Activated T-helper 1 cell treated with anti-CD3 and anti-CD28 coated beads, Interleukin-2, amount 50 U/mL, for 16 hours (primary cell): ENCODE measurements around the gene HADH.
"Not testable (repeated sequence)": the region's sequence is repeated elsewhere in the genome, so short reads cannot be mapped to it uniquely, and the experiment has no call there.

Experiments used
- DNase-seq, 2 donors: peaks; one replicate each; pipeline ENCODE4 v3.0.0-alpha.2; 2020; ENCODE audit warnings: low read depth in 1 of 2, low spot score in 1 of 2

Gene HADH

DNA sequence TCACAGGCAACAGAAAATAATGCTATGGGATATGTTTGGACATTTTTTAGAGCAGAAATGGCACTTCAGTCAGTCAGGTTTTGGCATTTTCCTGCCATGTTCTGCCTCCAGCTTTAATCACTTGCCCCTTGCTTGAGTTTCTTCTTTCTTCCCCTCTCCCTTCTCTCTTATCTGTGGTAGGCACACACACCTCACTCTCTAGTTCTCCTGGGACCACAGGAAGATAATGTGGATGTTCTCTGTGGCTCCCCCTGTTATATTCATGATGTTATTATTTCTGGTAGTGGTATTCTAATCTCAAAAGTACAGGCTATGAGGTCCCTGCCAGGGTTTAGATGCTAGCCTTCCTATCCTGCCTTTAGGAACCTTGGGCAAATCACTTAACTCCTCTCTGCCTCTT lies 5.2 kb downstream of the HADH start:
- no peak for DNase-seq

DNA sequence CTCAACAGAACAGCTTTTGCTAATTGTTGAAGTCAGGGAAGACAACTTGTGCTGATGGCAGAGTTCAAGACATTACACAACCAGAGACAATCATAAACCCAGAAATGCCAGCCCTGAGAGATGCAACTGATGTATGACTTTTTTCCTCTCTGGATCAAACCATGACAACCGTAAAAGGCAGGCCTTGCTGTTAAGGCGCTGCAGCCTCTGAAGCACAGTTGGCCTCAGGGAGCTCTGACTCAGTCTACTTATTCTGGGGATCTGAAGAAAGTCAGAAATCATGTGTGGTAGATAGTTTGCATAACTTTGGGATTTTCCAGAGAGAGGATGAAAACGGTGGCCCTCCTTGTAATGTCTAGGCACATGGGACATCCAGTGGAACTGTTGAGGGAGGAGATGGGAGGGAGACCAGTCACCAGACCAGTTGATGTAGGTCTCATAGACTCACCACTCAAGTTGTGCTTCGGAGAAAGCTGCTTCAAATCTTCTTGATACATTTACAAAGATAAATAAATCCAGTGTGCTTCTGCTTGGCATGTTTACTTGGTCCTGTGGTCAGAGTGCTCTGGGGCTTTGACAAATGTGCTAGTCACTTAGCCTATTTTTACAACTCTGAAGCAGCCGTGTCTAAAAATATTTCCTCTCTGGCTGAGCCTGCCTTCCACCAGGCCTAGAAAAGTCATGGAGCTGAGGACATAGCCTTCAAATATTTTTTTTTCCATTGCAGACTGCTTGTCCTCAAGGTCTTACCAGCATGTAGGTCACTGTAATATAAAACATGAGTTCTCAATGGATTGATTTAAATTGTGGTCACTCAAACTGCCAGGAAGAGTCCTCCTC lies 7.5 kb downstream of the HADH start:
- no peak for DNase-seq

DNA sequence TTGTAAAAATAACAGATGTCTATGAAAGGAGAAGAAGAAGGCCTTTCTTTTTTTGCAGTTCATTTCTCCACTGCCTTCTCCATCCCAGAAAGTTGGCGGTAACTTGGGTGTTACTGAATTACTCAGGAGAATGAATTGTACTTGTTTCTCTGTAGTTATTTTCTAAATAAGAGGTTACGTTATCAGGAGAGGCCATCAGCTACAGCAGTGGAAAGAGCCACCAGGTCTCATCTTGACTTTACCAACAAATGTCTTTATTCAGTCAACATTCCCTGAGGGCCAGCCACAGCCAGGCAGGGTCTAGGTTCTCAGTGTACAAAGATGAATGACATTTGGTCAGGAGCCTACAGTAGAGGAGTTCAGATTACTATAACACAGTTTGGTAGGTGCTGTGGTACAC lies 8.1 kb downstream of the HADH start:
- no peak for DNase-seq

DNA sequence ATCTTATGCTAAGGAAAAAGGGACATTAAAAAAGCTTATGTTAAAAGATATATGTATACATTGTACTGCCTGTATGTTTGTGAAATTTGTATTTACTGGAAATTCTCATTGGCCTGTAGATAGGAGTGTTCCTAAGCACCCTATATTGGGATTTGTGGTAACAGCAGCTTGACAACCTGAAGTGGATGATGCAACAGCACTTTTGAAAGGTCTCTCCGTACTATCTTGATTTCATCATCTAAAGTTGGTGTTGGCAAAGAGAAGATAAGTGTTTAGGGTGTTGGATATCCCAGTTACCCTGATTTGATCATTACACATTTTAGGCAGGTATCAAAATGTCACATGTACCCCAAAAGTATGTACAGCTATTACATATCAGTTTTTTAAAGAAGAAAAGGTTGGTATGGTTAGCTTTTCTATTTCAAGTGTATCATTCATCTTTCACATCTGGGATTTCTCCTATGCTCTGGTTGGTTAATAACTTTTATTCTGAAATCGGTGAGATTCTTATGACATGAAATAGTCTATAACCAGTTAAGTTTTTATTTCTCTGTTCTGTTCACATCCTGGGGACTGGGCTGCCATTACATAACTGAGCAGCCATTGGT lies 10.3 kb downstream of the HADH start:
- no peak for DNase-seq

DNA sequence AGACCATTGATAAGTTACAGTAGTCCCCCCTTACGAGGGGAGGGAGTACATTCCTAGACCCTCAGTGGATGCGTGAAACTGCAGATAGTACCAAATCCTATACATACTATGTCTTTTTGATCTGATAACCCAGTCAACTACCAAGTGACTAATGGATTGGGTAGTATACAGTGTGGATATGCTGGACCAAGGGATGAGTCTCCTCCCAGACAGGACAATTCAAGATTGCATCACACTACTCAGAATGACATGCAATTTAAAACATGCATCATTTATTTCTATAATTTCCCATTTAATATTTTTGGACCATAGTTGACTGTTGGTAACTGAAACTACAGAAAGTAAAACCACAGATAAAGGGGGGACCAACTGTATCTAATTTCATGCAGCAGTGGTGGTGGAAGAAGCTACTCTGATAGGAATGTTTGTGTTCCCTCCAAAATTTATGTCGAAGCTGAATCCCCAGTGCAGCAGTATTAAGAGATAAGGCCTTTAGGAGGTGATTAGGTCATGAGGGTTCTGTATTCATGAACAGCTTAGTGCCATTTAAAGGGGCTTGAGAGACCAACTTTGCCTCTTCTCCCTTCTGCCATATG lies 11.9 kb downstream of the HADH start:
- no peak for DNase-seq

DNA sequence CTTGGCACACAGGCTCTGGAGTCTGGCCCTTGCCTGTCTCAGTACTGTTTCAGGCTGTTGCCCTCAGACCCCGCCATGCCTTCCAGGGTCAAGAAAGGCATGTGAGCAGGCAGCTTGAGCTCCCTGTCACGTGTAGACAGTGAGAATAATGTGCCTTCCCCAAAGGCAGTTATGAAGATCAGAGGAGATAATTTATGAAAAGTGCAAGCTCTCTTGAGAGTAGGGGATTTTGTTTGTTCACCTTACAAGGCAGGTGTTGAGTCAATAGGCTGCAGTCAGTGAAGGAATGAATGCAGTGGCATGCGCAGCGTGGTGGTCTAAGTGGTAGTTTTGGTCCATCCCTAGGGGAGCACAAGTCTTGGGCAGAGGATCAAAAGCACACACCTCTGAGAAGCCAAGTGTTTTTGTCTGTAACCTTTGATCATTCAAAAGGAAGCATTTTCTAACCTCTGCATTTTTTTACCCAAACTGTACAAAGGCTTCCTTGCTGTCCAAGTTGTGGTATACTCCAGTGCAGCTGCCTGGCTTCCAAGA lies 14.4 kb downstream of the HADH start:
- DNase-seq, result no peak

DNA sequence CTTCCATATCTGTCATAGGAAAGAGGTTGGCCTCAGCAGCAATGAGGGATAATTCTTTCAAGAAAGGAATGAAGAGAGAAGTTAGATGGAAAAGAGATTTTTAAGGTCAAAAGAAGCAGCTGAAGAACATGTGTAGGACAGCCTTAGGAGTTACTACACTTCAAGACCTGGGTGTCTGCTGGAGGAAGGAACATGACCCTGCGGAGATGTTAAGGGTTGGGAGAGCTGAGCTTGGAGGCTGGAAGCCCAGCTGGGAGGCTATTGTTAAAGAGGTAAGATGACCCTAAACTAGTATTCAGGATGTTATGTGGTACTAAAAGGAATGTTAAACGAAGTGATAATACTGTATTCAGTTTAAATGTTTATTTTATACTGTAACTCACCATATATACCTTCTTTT lies 15.0 kb downstream of the HADH start:
- DNase-seq, result no peak

DNA sequence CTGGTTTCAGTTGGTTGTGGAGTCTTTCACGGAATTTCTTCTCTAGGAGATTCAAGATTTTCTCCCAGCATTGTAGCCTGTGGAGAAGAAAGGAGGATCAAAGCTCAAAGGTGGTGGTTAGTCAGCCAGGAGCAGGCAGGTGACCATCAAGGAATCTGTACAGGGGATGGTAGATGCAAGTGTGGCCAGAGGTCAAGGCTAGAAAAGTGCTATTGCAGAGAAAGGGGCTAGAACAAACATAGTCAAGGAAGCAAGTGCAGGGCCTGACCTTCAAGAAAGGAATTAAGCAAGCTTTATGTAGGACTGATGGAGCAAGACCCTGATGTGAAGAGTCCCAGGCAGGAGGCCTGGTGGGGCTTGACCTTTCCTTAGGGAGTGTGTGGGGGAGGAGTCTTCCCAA lies 16.1 kb downstream of the HADH start:
- DNase-seq, result no peak

DNA sequence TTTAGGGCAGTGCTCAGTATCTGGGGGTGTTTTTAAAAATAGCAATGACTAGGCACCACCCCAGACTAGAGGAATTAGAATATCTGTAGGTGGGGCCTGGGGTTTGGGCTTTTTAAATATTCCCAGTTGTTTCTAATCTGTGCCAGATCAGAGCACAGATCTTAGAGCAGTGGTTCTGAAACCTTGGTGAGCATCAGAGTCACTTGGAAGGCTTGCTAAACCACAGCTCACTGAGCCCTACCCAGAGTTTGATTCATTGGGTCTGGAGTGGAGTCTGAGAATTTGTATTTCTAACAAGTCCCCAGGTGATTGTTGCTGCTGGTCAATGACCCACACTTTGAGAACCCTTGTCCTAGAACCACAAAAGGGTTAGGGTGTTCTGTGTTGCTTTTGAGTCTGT lies 16.7 kb downstream of the HADH start:
- DNase-seq, result no peak

DNA sequence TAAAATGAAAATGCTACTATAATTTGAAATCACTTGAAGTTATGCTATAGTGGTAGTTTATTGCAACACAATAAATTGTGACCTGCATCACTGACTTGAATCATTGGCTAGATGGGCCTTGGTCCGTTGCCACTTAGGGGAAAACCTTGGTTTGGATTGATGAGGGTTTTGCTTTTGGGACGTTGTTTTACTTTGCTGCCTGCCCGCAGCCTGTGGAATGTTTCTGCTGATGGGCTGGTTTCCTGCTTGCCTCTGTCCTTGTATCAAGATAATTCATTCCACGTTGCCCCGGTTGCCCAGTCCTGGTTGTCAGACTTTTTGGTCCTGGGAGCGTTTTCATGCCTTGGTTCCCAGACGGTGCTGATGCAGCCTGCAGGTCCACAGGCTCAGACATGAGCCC lies 18.3 kb downstream of the HADH start:
- DNase-seq, result no peak

DNA sequence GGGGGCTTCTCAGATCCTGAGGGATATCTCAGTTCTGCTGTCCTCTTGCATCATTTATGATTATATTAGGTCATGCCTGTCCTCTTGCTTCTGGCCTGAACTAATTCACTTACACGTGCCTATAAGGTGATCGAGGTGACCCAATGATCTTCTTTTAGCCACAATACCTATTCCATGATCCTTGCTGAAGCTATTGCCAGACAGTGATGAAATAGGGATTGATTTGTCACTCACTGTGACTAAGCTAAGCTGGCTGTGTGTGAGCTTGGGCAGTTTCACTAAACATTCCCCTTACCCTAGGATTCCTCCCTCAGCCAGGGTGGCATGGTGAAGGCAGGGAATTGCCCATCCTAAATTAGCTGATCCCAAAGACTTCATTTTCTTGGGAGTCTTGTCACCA lies 19.0 kb downstream of the HADH start:
- no peak for DNase-seq

DNA sequence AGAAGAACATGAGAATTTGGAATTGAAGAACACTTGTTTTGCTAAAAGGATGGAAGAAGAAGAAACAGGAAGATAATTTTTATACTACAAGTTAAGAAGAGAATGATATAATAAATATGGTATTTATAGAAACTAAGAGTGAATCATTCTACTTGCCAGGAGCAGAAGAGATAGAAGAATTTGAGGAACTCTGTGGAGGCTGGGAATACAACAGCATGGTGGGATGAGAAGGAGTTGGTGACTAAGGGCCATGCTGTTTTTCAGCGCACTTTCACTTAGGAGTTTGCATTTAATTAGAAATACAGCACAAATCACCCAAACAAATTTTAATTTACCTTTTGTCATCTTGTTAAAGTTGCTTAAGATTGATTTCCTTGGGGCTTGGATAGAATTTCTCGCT lies 20.5 kb downstream of the HADH start:
- no peak for DNase-seq

DNA sequence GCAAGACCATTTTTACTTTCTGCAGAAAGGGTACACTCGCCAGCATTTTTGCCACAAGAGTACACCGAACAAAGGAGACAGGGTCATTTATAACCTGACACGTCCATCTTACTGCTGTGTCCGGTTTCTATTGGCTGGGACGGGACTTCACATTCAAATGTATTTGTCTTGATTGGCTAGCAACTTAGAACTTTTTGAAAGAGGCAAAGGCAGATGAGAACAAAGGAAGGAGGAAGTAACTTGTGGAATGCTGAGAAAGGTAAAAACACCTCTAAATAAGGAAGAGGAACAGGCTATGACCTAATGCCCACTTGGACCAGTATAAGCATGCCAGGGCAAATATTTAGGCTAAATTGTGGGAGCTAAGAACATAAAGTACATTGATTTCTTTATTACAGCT lies 22.7 kb downstream of the HADH start:
- not testable (repeated sequence) for DNase-seq

DNA sequence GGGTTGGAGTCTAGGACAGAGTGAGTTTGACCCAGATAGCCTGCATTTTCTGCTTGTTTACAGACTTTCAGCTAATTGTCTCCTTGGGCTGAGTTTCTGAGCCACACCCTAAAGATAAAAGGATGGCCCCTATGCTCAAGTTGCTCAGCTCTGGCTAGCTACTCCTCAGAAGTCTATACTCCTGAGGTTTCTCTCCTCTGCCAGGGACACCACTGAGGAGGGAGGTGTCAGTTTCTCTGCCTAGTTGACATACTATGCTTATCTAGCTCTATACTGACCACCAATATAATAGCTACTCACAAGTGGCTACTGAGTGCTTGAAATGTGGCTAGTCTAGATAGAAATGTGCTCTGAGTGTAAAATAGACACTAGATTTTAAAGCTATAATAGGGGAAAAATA lies 23.6 kb downstream of the HADH start:
- no peak for DNase-seq

DNA sequence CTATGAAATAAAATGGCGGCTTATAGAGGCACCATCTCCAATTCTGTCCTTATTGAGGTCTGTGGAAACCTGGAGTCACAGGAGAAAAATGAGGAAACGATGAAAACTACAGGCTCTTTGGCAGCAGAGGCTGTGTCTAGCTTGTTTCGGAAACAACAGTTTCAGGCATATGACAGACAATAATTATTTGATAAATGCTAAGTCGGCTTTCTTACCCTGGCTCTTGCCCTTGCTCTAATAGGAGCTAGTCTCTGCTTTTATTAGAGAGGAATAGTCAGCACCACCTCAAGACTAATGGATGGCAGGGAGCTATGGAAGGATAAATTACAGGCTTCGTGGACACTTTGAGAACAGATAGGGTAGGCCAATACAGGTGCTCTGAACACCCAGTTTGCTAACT lies 24.3 kb downstream of the HADH start:
- DNase-seq, result no peak

DNA sequence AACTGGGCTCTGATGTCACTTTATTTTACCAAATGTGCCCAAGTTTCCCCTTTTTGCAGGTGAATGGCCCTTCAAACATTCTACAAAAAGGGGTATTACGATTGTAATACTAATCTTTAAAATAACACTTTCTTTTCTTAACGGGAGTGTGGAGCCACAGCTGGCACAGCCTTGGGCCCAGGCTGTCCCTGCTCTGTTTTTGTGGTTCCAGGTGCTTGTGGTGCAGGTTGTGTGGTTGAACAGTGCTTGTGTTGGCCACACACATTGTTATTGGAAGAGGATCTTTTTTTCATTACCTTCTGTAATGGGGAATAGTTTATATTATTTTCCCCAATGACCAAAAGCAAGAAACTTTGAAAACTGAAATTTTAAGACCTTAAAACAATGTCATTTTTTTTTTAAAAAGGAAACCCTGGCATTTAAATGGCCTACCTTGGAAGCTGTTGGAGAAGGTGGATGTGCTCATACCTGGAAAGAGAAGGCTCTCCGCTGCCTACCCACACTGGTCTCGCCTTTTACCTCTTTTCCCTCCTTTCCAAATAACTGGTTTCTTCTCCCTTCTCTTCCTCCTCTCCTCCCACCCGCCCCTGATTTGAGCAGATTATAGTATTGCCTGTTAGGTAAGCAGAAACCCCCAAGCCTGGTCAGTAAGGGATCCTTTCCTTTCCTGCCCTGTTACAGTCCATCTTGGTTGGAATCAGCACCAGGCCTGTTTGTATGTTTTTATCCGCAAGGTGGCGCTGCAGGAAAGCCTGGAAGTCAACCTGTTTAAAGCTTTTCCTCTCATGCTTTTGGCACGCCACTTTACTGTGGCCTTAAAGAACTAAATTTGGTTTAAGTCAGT lies 28.6 kb downstream of the HADH start:
- DNase-seq, result peak; percentile 65 to 74

DNA sequence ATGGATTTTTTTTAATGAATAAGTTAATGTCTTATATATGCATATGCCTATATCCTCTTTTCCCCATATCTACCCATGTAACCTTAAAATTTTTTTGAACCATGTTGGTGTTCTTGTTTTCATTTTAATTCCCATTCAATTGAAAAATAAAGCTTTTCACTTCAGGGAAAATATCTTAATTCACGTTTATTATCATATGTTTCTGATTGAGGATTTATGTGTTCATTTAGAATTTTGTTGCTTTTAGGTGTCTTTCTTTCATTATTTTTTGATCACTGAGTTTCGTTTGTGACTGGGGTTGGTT lies 29.1 kb downstream of the HADH start:
- no peak for DNase-seq

DNA sequence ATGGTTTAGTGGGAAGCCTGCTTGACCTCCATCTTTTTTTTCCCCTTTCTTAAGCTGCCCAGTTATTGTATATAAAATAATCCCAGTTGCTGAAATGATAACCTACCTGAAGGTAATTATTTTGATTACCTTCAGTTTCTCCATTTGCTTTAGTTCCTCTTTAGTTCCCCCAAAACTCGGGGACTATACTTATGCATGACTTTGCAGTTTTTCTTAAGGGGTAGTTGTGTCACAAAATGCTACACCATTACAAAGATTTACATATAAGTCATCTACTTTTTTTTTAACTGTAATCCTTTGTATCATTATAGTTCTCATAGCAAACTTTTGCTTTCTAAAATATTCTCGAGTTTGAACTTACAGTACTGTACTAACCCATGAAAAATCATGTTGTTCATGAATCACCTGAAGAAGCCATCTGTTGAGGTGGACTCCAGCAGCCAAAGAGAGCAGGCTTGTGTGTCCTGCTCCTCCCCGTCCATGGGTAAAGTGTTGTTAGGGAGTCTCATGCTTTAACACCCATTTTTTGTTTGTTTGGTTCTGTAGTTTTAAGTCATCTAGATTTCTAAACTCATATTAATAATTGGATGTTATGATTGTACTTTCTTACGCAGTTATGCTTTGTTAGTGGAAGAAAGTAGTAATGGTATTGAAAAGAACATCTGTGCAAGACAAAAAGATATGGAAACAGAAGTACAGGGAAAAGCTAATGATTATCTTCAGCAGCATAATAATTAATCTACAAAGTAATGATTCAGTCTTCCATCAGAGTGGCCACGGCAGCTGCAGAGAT lies 34.6 kb downstream of the HADH start:
- no peak for DNase-seq

DNA sequence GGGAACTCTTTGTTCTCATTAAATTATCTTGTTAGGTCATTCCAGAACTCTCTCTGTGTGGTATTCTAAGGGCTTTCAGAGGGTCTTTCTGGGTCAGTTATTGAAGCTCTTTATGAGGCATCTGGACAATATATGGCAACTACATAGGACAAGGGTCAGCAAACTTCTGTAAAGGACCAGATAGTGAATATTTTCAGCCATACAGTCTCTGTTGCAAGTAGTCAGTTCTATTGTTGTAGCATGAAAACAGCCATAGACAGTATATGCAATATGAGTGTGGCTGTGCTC lies 35.1 kb downstream of the HADH start:
- DNase-seq, result no peak

DNA sequence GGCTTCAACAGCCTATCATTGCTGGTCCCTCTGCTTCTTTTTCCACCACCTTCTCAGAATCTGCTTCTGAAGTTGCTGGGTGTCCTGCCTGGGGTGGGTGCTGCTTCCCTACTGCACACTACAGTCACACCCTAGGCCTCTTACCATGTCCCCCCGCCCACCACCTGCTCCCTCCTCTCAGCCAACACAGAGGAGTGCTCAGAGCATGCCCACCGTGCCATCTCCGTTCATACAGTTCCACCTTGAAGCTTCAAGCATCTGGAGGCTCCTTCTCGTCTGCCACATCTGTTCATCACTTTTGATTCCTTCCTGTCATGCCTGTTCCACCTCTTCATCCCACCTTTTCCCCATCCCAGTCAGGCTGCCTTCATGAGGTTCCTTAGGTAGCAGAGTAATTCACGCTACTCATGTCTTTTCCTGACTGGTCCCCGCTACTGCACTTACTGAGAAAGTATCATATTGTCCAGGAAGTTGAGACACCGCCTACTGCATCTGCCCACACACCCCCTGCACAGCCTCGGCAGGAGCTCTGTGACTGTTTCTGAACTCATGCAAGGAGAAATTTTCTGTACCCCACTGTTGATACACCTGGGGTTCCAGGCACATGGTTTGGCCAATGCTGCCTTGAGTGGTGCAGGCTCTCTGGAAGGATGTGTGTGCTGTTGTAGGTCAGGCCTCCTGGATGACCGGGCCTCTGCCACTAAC lies 39.5 kb downstream of the HADH start:
- no peak for DNase-seq
